GM12891 (cell line): ENCODE data around the gene TIGD3.

Experiments
- POLR2A ChIP-seq: IDR thresholded peaks from 2 replicates; pipeline ENCODE4 v1.6.1; 2011; ENCODE audit warnings: low read depth, low read length, control low read depth
- POLR2AphosphoS5 ChIP-seq: IDR thresholded peaks from 2 replicates; pipeline ENCODE4 v1.6.1; 2011; ENCODE audit warnings: low read depth, low read length, control low read depth
- POU2F2 ChIP-seq: IDR thresholded peaks from 2 replicates; pipeline ENCODE4 v1.6.1; 2011; ENCODE audit warnings: low read depth, mild to moderate bottlenecking, control low read depth, low read length, moderate library complexity
- TAF1 ChIP-seq: IDR thresholded peaks from 2 replicates; pipeline ENCODE4 v1.6.1; 2011; ENCODE audit warnings: low read depth, low read length, control low read depth

DNA sequence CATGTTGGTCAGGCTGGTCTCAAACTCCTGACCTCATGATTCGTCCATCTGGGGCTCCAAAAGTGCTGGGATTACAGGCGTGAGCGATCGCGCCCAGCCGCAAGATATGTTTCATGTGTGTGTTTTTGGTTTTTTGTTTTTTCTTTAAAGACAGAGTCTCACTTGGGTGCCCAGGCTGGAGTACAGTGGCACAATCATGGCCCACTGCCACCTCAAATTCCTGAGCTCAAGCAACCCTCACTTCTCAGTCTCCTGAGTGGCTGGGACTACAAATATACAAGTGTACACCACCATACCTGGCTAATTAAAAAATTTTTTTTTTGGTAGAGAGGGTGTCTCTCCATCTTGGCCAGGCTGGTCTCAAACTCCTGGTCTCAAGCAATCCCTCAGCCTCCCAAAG is 8.4 kb downstream of the TIGD3 start:
- no peak for TF ChIP-seq TAF1
- TF ChIP-seq POLR2A = no peak
- TF ChIP-seq POLR2AphosphoS5 = no peak
- TF ChIP-seq POU2F2 = no peak
